ENCODE data around the gene ESR1.
"Not testable (repeated sequence)": the region's sequence is repeated elsewhere in the genome, so short reads cannot be mapped to it uniquely, and the experiment has no call there.

Gene ESR1

DNA sequence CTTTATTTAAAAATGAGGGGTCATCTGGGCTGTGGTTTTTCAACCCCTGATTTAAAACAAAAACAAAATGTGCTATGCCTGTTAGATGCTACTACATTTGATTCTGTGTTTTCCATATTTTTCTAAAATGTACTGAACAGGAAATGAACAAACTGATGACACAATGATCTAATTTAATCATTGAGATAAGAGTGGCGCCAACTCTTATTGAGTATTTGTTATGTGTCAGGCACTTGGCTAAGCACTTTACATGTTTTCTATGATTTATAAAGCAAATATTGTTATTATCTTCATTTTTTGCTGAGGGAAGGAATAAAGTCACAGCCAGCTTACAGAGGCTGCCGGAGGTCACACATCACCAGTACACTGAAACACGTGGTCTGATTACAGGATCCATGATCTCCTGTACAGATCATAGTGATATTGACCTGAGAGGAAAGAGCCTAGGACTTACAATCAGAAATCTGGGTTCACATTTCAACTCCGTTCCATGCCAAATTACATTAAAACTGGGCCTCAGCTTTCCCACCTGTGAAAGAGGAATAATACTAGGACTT lies 166.7 kb downstream of the ESR1 start:
- Histone ChIP-seq H3F3A (ENCODE audit: control insufficient read depth, insufficient read depth) (no peaks in the 10 kb centered on the region), H3K4me2 (ENCODE audit: low read length) (no peak overlapping the region), H3K9me3 (ENCODE audit: control insufficient read depth, insufficient read depth, low read length) (no peaks in the 10 kb centered on the region), H3K9me2 (replicated peaks; ENCODE audit: control insufficient read depth, low read length) (no peaks in the 10 kb centered on the region), H3K79me2 (ENCODE audit: control insufficient read depth, low read length) (no peaks in the 10 kb centered on the region), H3K4me1 (ENCODE audit: control insufficient read depth, low read length) (no peaks in the 10 kb centered on the region), H3K36me3 (ENCODE audit: control insufficient read depth, low read length) (no peaks in the 10 kb centered on the region), H4K20me1 (ENCODE audit: control insufficient read depth, insufficient read depth, low read depth, low read length) (no peaks in the 10 kb centered on the region), H3K4me3 (ENCODE audit: low read length) (no peak overlapping the region), H3K27me3 (ENCODE audit: control insufficient read depth, low read length) (0 out of 2 replicates have a peak, but pooled peaks cover 4% of the 10 kb centered on the region), H3K27ac (ENCODE audit: low read depth, low read length) (no peak overlapping the region)
- TF ChIP-seq, protein P1, sequence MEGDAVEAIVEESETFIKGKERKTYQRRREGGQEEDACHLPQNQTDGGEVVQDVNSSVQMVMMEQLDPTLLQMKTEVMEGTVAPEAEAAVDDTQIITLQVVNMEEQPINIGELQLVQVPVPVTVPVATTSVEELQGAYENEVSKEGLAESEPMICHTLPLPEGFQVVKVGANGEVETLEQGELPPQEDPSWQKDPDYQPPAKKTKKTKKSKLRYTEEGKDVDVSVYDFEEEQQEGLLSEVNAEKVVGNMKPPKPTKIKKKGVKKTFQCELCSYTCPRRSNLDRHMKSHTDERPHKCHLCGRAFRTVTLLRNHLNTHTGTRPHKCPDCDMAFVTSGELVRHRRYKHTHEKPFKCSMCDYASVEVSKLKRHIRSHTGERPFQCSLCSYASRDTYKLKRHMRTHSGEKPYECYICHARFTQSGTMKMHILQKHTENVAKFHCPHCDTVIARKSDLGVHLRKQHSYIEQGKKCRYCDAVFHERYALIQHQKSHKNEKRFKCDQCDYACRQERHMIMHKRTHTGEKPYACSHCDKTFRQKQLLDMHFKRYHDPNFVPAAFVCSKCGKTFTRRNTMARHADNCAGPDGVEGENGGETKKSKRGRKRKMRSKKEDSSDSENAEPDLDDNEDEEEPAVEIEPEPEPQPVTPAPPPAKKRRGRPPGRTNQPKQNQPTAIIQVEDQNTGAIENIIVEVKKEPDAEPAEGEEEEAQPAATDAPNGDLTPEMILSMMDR (IDR thresholded peaks at IDR 0.05; ENCODE audit: low read depth, low read length, poor library complexity, severe bottlenecking), result no peak
- TF ChIP-seq EZH2phosphoT487 (IDR thresholded peaks at IDR 0.05; ENCODE audit: borderline replicate concordance, low read length), result no peak

DNA sequence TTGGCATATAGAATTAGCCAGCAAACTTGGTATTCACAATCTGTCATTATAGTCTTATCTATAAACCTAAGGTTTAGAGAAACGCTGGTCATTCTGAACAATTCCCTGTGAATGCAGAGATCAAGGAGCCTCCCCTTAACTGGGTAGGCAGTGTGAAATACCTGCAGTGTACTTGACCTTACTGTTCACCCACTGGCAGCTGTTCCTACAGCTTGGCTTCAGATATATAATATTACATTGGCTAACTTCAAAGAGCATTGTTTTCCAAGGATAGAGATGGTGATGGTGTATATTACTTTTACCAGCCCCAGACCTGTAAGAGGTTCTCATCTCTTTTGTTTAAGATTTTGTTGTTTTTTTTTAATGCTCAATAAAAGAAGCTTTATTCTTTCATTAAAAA lies 168.3 kb downstream of the ESR1 start:
- H3F3A ChIP-seq (ENCODE audit: control insufficient read depth, insufficient read depth), result no peaks in the 10 kb centered on the region
- no peaks in the 10 kb centered on the region for H3K4me1 ChIP-seq (ENCODE audit: control insufficient read depth, low read length)
- no peaks in the 10 kb centered on the region for H3K9me2 ChIP-seq (replicated peaks; ENCODE audit: control insufficient read depth, low read length)
- no peak overlapping the region for H3K4me3 ChIP-seq (ENCODE audit: low read length)
- no peak overlapping the region for H3K27ac ChIP-seq (ENCODE audit: low read depth, low read length)
- no peaks in the 10 kb centered on the region for H4K20me1 ChIP-seq (ENCODE audit: control insufficient read depth, insufficient read depth, low read depth, low read length)
- no peaks in the 10 kb centered on the region for H3K9me3 ChIP-seq (ENCODE audit: control insufficient read depth, insufficient read depth, low read length)
- no peaks in the 10 kb centered on the region for H3K36me3 ChIP-seq (ENCODE audit: control insufficient read depth, low read length)
- 0 out of 2 replicates have a peak, but pooled peaks cover 4% of the 10 kb centered on the region for H3K27me3 ChIP-seq (ENCODE audit: control insufficient read depth, low read length)
- H3K79me2 ChIP-seq (ENCODE audit: control insufficient read depth, low read length), result no peaks in the 10 kb centered on the region
- TF ChIP-seq, protein P1 (IDR thresholded peaks at IDR 0.05; ENCODE audit: low read depth, low read length, poor library complexity, severe bottlenecking), result no peak
- no peak overlapping the region for H3K4me2 ChIP-seq (ENCODE audit: low read length)

- H3K9me2 ChIP-seq (replicated peaks; ENCODE audit: control insufficient read depth, low read length); H3K9me3 ChIP-seq (ENCODE audit: control insufficient read depth, insufficient read depth, low read length); H3K27me3 ChIP-seq (ENCODE audit: control insufficient read depth, low read length); H3K4me2 ChIP-seq (ENCODE audit: low read length); H3K27ac ChIP-seq (ENCODE audit: low read depth, low read length); H3K4me1 ChIP-seq (ENCODE audit: control insufficient read depth, low read length); H3F3A ChIP-seq (ENCODE audit: control insufficient read depth, insufficient read depth); H3K79me2 ChIP-seq (ENCODE audit: control insufficient read depth, low read length); H3K36me3 ChIP-seq (ENCODE audit: control insufficient read depth, low read length); H3K4me3 ChIP-seq (ENCODE audit: low read length); H4K20me1 ChIP-seq (ENCODE audit: control insufficient read depth, insufficient read depth, low read depth, low read length): not testable (repeated sequence)
These were observed 180.7 kb downstream of the ESR1 start for GRCh38 chr6:151988199-151988598.

DNA sequence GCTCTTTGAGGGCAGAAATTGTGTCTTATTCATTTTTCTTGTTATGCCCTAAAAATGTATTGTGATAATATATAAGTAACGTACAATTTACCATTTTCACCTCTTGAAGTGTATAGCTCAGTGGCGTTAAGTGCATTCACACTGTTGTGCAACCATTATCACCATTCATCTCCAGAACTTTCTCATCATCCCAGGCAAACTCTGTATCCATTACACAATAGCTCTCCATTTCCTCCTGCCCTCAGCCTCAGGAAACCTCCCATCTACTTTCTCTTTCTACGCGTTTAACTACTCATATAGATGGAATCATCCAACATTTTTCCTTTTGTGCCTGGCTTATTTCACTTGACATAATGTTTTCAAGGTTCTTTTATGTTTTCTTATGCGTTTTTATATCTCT lies 184.6 kb downstream of the ESR1 start:
- Histone ChIP-seq H3F3A (ENCODE audit: control insufficient read depth, insufficient read depth) (no peaks in the 10 kb centered on the region), H4K20me1 (ENCODE audit: control insufficient read depth, insufficient read depth, low read depth, low read length) (no peaks in the 10 kb centered on the region), H3K9me3 (ENCODE audit: control insufficient read depth, insufficient read depth, low read length) (no peaks in the 10 kb centered on the region), H3K4me1 (ENCODE audit: control insufficient read depth, low read length) (no peaks in the 10 kb centered on the region), H3K4me3 (ENCODE audit: low read length) (no peak overlapping the region), H3K4me2 (ENCODE audit: low read length) (no peak overlapping the region), H3K36me3 (ENCODE audit: control insufficient read depth, low read length) (no peaks in the 10 kb centered on the region), H3K27ac (ENCODE audit: low read depth, low read length) (no peak overlapping the region), H3K79me2 (ENCODE audit: control insufficient read depth, low read length) (no peaks in the 10 kb centered on the region), H3K9me2 (replicated peaks; ENCODE audit: control insufficient read depth, low read length) (no peaks in the 10 kb centered on the region), H3K27me3 (ENCODE audit: control insufficient read depth, low read length) (no peaks in the 10 kb centered on the region)
- TF ChIP-seq EZH2phosphoT487 (IDR thresholded peaks at IDR 0.05; ENCODE audit: borderline replicate concordance, low read length), result no peak
- TF ChIP-seq, protein P1 (IDR thresholded peaks at IDR 0.05; ENCODE audit: low read depth, low read length, poor library complexity, severe bottlenecking), result no peak

Measured in DOHH2 (cell line).